ENCODE data around the gene NLRP5. TPM values are rescaled to one million over a fixed set of nuclear protein-coding genes. Genes with fewer than 3 reads are reported as not detected.
A peak's percentile ranks its signal among the peaks of the same experiment; 100 is the strongest.
"Not testable (repeated sequence)": the region's sequence is repeated elsewhere in the genome, so short reads cannot be mapped to it uniquely, and the experiment has no call there.

The NLRP5 gene
- total RNA-seq, 1 donor from 2014 or later = not detected

GRCh38 chr19:56096665-56097064 lies 110.1 kb downstream of the NLRP5 start:
- intact Hi-C loops (cut with DNase I) = no loop called here
- DNase-seq (ENCODE audit: low spot score) = no peak

- no peak for DNase-seq (ENCODE audit: low spot score)
- intact Hi-C loops (cut with DNase I) = no loop called here
These were observed 110.7 kb downstream of the NLRP5 start for GRCh38 chr19:56097306-56097705.

GRCh38 chr19:56097776-56098175 lies 111.2 kb downstream of the NLRP5 start:
- intact Hi-C loops (cut with DNase I) = no loop called here
- DNase-seq (ENCODE audit: low spot score) = no peak

- intact Hi-C loops (cut with DNase I); DNase-seq (ENCODE audit: low spot score): not testable (repeated sequence)
These were observed 111.7 kb downstream of the NLRP5 start for GRCh38 chr19:56098237-56098636.

GRCh38 chr19:56098731-56099568 lies 112.4 kb downstream of the NLRP5 start:
- DNase-seq (ENCODE audit: low spot score) = no peak

GRCh38 chr19:56099638-56100539 lies 113.3 kb downstream of the NLRP5 start:
- intact Hi-C loops (cut with DNase I) = no loop called here
- no peak for DNase-seq (ENCODE audit: low spot score)

More at GRCh38 chr19:56098731-56099568, 112.4 kb downstream of the NLRP5 start:
- intact Hi-C loops (cut with DNase I) = no loop called here

- no peak for DNase-seq (ENCODE audit: low spot score)
- intact Hi-C loops (cut with DNase I) = no loop called here
These were observed 114.5 kb downstream of the NLRP5 start for GRCh38 chr19:56101095-56101494.

GRCh38 chr19:56101746-56102535 lies 115.4 kb downstream of the NLRP5 start:
- DNase-seq (ENCODE audit: low spot score) = no peak
- intact Hi-C loops (cut with DNase I) = no loop called here

GRCh38 chr19:56103027-56103614 lies 116.5 kb downstream of the NLRP5 start:
- intact Hi-C loops (cut with DNase I) = no loop called here
- DNase-seq (ENCODE audit: low spot score) = no peak

- intact Hi-C loops (cut with DNase I) = no loop called here
- no peak for DNase-seq (ENCODE audit: low spot score)
These were observed 117.8 kb downstream of the NLRP5 start for GRCh38 chr19:56104423-56104822.

GRCh38 chr19:56105090-56105701 lies 118.6 kb downstream of the NLRP5 start:
- intact Hi-C loops (cut with DNase I) = no loop called here

GRCh38 chr19:56105831-56106396 lies 119.3 kb downstream of the NLRP5 start:
- DNase-seq (ENCODE audit: low spot score); intact Hi-C loops (cut with DNase I): not testable (repeated sequence)

More at GRCh38 chr19:56105090-56105701, 118.6 kb downstream of the NLRP5 start:
- peak; percentile 87 for DNase-seq (ENCODE audit: low spot score)

GRCh38 chr19:56106397-56106849 lies 119.8 kb downstream of the NLRP5 start:
- intact Hi-C loops (cut with DNase I) = no loop called here
- DNase-seq (ENCODE audit: low spot score) = no peak

- intact Hi-C loops (cut with DNase I) = no loop called here
- no peak for DNase-seq (ENCODE audit: low spot score)
These were observed 120.4 kb downstream of the NLRP5 start for GRCh38 chr19:56106993-56107392.

GRCh38 chr19:56107626-56108351 lies 121.2 kb downstream of the NLRP5 start:
- intact Hi-C loops (cut with DNase I) = no loop called here
- no peak for DNase-seq (ENCODE audit: low spot score)

- no peak for DNase-seq (ENCODE audit: low spot score)
- intact Hi-C loops (cut with DNase I) = no loop called here
These were observed 122.0 kb downstream of the NLRP5 start for GRCh38 chr19:56108447-56109195.

GRCh38 chr19:56109226-56109625 lies 122.7 kb downstream of the NLRP5 start:
- intact Hi-C loops (cut with DNase I) = no loop called here
- no peak for DNase-seq (ENCODE audit: low spot score)
